Osteoblast (primary cell): ENCODE measurements around the gene ACOT6. TPM values are rescaled to one million over a fixed set of nuclear protein-coding genes. Genes with fewer than 3 reads are reported as not detected.
"Not testable (repeated sequence)": the region's sequence is repeated elsewhere in the genome, so short reads cannot be mapped to it uniquely, and the experiment has no call there.

Source experiments
- DNase-seq: peaks from one replicate; pipeline ENCODE4 v3.0.0; 2011; ENCODE audit warnings: low spot score, mixed read lengths; ENCODE audit not compliant: insufficient read length; ENCODE audit errors: missing footprints
- H2AFZ ChIP-seq: 2 replicates; pipeline ENCODE4 v1.6.0; 2011; ENCODE audit warnings: mild to moderate bottlenecking, low read length
- H3K27ac ChIP-seq: 2 replicates; pipeline ENCODE4 v1.5.1; 2011; ENCODE audit warnings: mild to moderate bottlenecking, low read depth, low read length, moderate library complexity
- H3K27me3 ChIP-seq: 2 replicates; pipeline ENCODE4 v1.6.0; 2012; ENCODE audit warnings: mild to moderate bottlenecking, control low read depth, inconsistent platforms, low read length, moderate library complexity; ENCODE audit not compliant: insufficient read depth
- H3K36me3 ChIP-seq: 2 replicates; pipeline ENCODE4 v1.5.1; 2011; ENCODE audit warnings: mild to moderate bottlenecking, low read length, control low read depth, moderate library complexity; ENCODE audit not compliant: insufficient read depth
- H3K4me1 ChIP-seq: 2 replicates; pipeline ENCODE4 v1.5.1; 2011; ENCODE audit warnings: mild to moderate bottlenecking, low read length, control low read depth, moderate library complexity; ENCODE audit not compliant: insufficient read depth
- H3K4me2 ChIP-seq: 2 replicates; pipeline ENCODE4 v1.6.0; 2011; ENCODE audit warnings: mild to moderate bottlenecking, low read length; ENCODE audit not compliant: insufficient read depth
- H3K4me3 ChIP-seq: fragments of 200-600 bp; sonication (generic); 3 replicates; pipeline ENCODE4 v1.5.1; 2012; ENCODE audit warnings: mild to moderate bottlenecking, low read length, inconsistent platforms; ENCODE audit not compliant: insufficient read depth
- H3K79me2 ChIP-seq: 2 replicates; pipeline ENCODE4 v1.6.0; 2012; ENCODE audit warnings: mild to moderate bottlenecking, low read length, control low read depth, inconsistent platforms; ENCODE audit not compliant: insufficient read depth
- H3K9me3 ChIP-seq: 2 replicates; pipeline ENCODE4 v1.5.1; 2011; ENCODE audit warnings: low read depth, low read length, control low read depth
- H4K20me1 ChIP-seq: 2 replicates; pipeline ENCODE4 v1.6.0; 2012; ENCODE audit warnings: mild to moderate bottlenecking, low read length, control low read depth; ENCODE audit not compliant: insufficient read depth
- total RNA-seq: library from RNA; depleted of rRNA; stranded (reverse); fragments of >200 nt; gene quantifications from 2 replicates; pipeline ENCODE4 v1.2.3, GENCODE V29; 2012
- TF ChIP-seq, protein P1 (sequence below): IDR thresholded peaks from 2 replicates; pipeline ENCODE4 v1.5.1; 2011; ENCODE audit warnings: mild to moderate bottlenecking, low read depth, low read length, moderate library complexity; ENCODE audit errors: extremely low read depth

The ACOT6 gene
- total RNA-seq, 1 donor: not detected

DNA sequence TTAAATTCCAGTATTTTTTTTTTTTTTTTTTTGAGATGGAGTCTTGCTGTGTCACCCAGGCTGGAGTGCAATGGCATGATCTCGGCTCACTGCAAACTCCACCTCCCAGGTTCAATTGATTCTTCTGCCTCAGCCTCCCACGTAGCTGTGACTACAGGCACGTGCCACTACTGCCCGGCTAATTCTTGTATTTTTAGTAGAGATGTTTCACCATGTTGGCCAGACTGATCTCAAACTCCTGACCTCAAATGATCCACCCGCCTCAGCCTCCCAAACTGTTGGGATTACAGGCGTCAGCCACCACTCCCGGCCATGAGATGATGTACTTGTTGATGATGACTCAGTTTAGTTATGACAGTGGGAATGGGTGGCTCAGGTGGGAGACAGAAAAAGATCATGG lies 38.1 kb upstream of the ACOT6 start:
- H3K9me3 ChIP-seq, H4K20me1 ChIP-seq, H3K79me2 ChIP-seq, DNase-seq, H3K27ac ChIP-seq, H3K4me1 ChIP-seq, H2AFZ ChIP-seq, H3K36me3 ChIP-seq, H3K4me2 ChIP-seq, H3K4me3 ChIP-seq, H3K27me3 ChIP-seq: not testable (repeated sequence)

DNA sequence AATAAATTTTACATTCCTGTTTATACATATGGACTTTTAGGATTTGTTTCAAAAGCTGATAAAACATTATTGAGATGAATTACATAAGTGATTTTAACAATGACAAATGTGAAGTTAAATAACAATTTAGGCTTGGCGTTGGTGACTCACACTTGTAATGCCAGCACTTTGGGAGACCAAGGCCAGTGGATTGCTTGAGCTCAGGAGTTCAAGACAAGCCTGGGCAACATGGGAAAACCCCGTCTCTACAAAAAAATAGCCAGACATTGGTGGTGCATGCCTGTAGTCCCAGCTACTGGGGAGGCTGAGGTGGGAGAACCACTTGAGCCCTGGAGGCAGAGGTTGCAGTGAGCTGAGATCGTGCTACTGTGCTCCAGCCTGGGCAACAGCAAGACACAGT lies 35.9 kb upstream of the ACOT6 start:
- H4K20me1 ChIP-seq: peaks cover 2% of the 10 kb centered on the region
- TF ChIP-seq, protein P1, sequence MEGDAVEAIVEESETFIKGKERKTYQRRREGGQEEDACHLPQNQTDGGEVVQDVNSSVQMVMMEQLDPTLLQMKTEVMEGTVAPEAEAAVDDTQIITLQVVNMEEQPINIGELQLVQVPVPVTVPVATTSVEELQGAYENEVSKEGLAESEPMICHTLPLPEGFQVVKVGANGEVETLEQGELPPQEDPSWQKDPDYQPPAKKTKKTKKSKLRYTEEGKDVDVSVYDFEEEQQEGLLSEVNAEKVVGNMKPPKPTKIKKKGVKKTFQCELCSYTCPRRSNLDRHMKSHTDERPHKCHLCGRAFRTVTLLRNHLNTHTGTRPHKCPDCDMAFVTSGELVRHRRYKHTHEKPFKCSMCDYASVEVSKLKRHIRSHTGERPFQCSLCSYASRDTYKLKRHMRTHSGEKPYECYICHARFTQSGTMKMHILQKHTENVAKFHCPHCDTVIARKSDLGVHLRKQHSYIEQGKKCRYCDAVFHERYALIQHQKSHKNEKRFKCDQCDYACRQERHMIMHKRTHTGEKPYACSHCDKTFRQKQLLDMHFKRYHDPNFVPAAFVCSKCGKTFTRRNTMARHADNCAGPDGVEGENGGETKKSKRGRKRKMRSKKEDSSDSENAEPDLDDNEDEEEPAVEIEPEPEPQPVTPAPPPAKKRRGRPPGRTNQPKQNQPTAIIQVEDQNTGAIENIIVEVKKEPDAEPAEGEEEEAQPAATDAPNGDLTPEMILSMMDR: no peak
- no peak overlapping the region for H3K4me2 ChIP-seq
- peak; percentile 39 for DNase-seq
- H3K9me3 ChIP-seq: no peaks in the 10 kb centered on the region
- H3K36me3 ChIP-seq: peaks cover 5% of the 10 kb centered on the region
- H3K4me3 ChIP-seq: no peak overlapping the region
- H3K79me2 ChIP-seq: peaks cover under 1% of the 10 kb centered on the region
- peaks cover 3% of the 10 kb centered on the region for H3K4me1 ChIP-seq
- H3K27me3 ChIP-seq: no peaks in the 10 kb centered on the region
- H3K27ac ChIP-seq: no peak overlapping the region
- no peak overlapping the region for H2AFZ ChIP-seq

DNA sequence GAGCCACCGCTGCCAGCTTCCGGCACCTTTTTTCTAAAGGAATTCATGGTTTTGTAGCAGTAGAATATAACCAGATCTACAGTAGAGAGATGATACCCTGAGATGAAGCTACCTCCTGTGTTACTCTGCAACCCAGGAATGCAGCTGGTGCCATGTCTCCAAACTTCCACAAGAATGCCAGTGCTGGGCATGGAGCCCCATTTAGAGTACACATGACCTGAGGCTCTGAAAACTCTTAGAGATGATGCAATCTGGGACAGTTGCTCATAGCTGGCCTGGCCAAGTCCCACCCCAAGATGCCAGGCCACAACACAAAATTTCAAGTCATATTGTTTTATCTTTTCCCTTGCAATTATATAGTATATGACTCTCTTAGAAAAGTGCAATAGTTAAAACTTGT lies 35.1 kb upstream of the ACOT6 start:
- H4K20me1 ChIP-seq, H2AFZ ChIP-seq, H3K36me3 ChIP-seq, H3K79me2 ChIP-seq, H3K27me3 ChIP-seq, DNase-seq, H3K4me2 ChIP-seq, H3K4me1 ChIP-seq, H3K9me3 ChIP-seq, H3K27ac ChIP-seq, H3K4me3 ChIP-seq: not testable (repeated sequence)

DNA sequence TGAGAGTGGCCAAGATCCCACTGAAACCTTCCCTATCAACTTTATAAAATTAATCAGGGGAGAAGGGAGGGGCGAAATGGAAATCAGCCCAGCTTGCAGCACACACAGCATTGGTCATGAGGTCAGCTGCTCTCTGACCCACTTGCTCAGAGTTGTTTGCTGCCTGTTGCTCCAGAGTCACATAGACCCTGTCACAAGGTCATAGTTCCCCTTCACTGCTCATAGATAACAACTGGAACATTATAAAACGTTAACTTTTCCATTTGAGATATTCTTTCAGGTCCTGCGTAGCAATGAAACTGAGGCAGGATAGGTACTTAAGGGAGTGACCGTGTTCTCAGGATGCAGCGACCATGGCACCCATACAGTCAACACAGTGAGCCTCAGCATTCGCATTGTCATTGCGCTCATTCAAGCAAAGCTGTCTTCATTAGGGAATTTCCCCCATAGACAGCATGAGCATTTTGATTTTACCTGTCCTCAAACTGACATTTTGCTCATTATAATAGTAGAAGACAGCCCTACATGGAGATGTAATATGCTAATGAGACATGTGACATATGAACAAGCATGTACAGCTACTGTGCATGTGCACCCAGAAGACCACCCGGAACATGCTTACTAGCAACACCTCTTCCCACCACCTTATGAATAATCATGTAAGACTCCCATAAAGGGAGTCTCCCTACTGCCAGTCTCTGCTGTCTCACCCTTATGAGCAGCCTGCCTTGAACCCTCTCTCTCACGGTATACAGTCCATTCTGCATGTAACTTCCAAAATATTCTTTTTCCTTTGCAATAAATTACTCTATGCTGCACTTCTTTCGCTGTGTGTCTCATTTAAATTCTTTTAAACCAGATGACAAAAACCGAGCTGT lies 30.0 kb upstream of the ACOT6 start:
- not testable (repeated sequence) for DNase-seq, H3K36me3 ChIP-seq, H3K27me3 ChIP-seq, H3K4me2 ChIP-seq, H4K20me1 ChIP-seq, H3K9me3 ChIP-seq, H3K79me2 ChIP-seq, H2AFZ ChIP-seq, H3K27ac ChIP-seq, H3K4me3 ChIP-seq, H3K4me1 ChIP-seq

DNA sequence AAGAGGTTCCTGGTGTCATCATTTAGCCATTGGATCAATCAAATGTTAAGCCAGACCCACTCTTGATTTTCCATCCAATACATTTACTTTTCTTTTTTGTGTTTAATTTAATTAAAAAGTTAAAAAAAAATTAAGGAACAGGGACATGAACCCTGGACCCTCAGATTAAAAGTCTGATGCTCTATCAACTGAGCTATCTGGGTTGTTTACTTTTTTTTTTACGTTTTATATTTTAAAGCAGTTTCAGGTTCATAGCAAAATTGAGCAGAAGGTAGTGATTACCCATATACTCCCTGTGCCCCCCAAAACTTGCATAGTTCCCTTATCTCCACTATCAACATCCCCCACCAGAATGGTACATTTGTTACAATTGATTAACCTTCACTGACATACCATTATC lies 23.6 kb upstream of the ACOT6 start:
- Histone ChIP-seq H2AFZ (no peak overlapping the region), H3K4me1 (no peaks in the 10 kb centered on the region), H4K20me1 (no peaks in the 10 kb centered on the region), H3K27me3 (no peaks in the 10 kb centered on the region), H3K9me3 (no peaks in the 10 kb centered on the region), H3K27ac (no peak overlapping the region), H3K4me3 (no peak overlapping the region), H3K4me2 (no peak overlapping the region), H3K36me3 (no peaks in the 10 kb centered on the region), H3K79me2 (no peaks in the 10 kb centered on the region)
- TF ChIP-seq, protein P1: no peak
- peak; percentile 8 for DNase-seq
